HG03460 (cell line): ENCODE results near the gene CRYBB1.

ENCODE experiments used
- ATAC-seq: cut with Tn5 transposase; IDR thresholded peaks from one replicate; pipeline ENCODE4 v1.9.1; 2021; ENCODE audit not compliant: unreplicated experiment

CRYBB1 gene

DNA sequence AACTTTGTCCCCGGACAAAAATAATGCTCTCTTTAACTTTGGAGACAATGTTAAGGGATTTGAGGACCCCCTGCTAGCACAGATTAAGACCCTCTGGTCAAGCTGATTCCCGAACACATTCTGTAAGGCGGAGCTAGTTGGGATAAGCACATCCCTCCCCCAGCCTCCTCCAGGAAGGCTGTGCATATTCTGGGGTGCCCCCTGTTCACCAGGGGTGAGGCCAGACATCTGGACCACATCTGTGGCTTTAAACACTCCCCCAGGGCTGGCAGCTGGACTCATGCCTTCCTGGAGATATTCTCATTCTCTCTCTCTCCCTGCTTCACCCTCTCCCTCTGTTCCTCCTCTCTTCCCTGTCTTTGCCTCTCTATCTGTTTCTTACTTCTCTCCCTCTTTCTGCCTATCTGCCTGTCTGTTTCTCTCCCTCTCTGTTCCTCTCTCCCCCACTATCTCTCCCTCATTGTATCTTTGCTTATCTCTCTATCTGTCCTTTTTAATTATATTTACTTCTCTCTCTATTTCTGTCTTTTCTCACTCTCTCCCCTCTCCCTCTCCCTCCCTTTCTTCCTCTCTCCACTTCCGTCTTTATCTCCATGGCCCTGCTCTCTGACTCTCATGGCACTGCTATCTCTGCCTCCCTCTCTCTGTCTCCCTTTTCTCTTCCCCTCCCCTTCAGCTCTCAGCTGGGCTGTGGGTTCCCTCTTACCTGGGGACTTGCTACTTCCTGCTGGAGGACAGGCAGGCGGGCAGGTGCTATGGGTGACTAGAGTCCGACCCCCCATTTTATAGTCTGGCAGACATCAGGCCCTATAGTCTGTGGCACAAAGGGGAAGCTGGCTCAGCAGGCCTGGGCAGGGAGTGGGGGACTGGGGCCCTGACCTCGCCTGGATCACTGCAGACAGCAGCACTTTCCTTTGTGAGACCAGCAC, at the start of gene CRYBB1:
CRYBB1 (minus strand) TSS at position 757 of the 929 bp plus-strand sequence. CDS start 1,708 bp downstream, outside the sequence.
- no peak for ATAC-seq

DNA sequence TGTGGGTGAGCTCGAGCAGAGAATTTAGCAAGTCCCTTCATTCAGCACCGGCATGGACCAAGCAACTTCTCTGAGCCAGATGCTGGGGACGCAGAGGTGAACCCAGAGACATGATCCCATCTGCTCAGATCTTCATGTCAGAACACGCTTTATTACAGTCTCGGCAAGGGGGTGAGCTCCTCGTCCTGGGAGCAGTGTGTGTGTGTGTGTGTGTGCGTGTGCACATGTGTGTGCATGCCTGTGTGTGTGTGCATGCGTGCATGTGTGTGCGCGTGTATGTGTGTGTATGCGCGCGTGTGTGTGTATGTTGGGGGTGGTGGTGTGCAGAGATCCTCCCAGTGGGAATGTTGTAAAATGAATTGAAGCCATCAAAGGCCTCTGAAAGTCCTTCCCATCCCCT, 49.3 kb upstream of the CRYBB1 start:
- no peak for ATAC-seq

DNA sequence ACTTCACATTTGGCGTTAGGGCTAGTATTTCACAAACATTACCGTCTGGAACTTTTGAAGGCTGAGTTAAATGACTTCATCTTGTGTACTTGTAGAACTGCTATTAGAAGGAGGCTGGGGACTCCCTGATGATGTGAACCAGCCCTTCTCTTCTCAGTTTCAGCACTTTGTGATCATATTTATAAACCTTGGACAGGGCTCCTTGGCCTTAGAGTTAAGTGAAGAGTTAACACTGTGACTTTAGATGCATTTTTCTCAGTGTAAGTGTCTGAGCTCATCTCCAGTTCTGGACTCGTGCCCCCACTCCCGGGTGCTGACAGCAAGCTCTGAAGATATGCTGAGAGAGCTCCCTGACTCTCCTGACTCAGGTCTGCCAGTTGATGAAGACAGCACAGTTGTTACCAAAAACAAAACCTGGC, 48.0 kb upstream of the CRYBB1 start:
- no peak for ATAC-seq

DNA sequence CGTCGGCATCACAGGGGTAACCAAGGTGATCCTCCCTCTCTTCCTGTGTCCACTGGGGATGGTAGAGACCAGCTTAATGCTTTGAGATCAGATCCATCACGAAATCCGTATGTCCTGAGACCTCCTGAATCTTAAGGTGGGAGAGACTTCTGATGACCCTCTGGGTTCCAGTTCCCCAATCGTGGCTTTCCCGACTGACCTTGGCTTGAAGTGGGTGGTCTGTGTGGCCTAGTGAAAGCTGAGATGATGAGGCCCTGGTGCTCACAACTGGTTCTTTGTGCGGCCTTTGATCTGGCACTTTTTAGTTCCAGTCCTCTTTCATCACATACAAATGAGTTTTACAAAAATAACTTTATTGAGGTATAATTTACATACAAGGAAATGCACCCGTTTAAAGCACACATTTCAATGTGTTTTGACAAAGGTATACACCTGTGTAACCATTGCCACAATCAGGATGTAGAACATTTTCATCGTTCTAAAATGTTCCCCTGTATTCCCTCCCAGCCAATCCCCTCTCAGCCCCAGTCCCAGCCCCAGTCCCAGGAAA, 45.6 kb upstream of the CRYBB1 start:
- no peak for ATAC-seq

DNA sequence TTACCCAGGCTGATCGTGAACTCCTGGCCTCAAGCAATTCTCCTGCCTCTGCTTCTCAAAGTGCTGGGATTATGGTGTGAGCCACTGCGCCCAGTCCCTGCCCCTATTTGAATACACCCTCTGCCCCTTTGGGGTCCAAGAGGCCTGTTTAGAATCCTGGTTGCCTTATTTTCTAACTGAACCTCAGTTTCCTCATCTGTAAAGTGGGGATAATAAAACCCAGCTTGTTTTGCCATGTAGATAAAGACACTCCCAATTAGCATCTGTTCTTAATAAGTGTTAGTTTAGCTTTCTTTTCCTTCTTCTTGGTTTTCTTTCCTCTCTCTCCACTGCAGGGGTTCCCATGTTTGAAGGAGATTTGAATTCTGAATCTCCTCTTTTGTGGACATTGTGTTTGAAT, 44.3 kb upstream of the CRYBB1 start:
- no peak for ATAC-seq

DNA sequence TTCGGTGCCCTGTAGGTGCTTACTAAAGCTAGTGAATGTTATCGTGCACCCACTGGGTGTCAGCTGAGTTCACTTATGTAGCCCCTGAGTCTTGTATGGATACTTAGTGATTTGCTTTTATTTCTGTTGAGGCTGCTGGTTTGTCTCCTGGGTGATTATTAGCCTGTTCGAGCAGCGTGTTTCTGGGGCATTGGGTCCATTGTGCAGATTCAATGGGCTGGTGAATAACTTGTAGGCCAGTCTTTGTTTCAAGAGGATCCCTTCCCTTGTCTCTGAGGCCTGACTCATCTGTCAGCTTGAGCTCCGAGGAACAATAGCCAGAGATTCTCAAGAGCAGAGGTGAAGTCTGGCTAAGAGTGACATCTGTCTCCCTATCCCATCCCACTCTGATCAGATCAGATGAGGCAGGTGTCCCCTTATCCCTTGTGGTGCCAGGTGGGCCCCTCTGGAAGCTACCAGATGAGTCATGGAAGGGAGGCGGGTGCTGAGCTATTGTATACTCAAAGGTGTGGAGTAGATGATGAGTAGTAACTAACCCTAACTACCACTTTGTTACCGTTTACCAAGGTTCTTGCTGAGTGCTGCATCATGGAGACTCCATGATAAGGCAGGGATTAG, 43.2 kb upstream of the CRYBB1 start:
- ATAC-seq, result no peak

DNA sequence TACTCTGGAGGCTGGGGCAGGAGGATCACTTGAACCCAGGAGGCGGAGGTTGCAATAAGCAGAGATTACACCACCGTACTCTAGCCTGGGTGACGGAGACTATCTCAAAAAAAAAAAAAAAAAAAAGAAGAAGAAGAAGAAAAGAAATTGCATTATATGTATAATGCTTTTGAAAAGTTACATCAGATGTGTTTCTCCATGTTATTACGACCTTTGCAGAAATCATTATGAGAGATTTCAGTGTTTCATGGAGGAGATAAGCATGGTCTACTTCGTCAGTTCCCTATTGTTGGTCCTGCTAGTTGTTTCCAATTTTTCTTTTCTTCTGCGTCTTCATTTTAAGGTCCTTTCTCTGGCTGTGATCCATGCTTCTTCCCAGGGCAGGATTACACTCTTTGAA, 42.5 kb upstream of the CRYBB1 start:
- no peak for ATAC-seq

DNA sequence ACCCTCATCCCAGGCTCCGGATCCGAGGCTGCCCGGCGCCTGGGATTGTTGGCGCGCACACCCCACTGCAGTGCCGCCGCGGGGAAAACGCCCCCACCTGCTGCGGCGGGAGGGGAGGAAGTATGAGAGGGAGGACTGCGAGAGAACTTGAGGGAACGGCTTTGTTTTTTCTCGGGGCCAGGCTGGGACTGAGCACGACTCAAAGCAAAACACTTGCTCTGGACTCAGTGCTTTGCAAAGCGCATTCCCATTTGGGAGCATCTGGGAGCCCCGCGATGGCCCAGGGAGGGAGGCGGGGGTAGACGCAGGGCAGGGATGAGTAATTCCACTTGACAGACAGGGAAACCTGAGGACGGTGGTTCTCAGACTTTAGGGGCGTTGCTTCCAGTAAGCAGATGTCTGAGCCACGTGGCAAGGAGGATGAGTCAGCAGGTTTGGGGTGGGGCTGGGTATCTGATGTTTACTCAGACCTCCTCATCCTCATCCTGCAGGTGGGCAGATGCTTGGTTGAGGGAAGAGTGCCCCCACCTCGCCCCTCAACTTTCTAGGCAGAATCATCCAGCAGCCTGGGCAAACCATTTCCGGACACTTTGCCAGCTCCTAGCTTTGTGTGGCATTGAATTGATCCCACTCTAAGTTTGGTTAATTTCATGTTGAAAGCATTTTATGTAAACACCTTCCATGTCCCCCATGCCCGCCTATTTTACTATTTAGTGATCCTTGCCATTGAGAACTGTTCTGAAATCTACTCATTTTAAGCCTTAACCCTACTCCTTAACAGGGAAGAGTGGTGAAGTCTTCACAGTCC, 41.0 kb upstream of the CRYBB1 start:
- ATAC-seq, result peak; percentile 46

GRCh38 chr22:26658161-26658560, 40.3 kb upstream of the CRYBB1 start:
- peak; percentile 13 for ATAC-seq

- ATAC-seq, result no peak
Observed at GRCh38 chr22:26656891-26657851, 39.3 kb upstream of the CRYBB1 start, which contains the start of gene MIAT. Gene MIAT (plus strand): TSS chr22:26657588.

GRCh38 chr22:26651815-26652214, 34.0 kb upstream of the CRYBB1 start:
- ATAC-seq, result no peak

DNA sequence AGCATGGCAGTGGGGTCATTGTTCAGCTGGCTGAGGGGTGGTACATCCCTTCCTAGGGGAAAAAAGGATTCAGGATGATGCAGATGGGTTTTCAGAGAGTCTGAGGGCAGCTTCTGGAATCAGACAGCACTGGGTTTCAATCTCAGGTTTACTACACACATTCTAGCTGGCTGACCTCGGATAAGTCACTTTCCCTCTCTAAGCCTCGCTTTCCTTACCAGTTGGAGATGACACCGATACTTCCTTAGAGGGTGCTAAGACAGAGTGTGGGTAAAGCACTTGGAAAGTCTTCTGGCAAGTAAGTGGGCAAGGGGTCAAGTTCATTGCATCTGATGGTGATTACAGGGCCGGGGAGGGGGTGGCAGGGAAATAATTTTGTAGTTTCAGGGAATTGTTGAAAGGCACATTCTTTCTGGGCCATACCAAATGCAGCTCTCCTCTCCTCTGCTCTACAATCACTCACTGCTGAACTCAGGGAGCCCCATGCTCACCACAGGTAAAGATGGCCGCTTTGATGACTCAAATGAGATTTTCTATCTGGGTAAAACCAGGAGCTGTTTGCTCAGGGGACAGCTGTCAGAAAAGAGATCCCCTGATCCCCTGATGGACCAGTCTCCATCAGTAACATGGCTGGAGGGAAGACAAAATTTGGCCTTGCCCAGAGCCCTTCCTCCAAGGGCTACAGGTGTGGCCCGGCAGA, 33.0 kb upstream of the CRYBB1 start:
- no peak for ATAC-seq

DNA sequence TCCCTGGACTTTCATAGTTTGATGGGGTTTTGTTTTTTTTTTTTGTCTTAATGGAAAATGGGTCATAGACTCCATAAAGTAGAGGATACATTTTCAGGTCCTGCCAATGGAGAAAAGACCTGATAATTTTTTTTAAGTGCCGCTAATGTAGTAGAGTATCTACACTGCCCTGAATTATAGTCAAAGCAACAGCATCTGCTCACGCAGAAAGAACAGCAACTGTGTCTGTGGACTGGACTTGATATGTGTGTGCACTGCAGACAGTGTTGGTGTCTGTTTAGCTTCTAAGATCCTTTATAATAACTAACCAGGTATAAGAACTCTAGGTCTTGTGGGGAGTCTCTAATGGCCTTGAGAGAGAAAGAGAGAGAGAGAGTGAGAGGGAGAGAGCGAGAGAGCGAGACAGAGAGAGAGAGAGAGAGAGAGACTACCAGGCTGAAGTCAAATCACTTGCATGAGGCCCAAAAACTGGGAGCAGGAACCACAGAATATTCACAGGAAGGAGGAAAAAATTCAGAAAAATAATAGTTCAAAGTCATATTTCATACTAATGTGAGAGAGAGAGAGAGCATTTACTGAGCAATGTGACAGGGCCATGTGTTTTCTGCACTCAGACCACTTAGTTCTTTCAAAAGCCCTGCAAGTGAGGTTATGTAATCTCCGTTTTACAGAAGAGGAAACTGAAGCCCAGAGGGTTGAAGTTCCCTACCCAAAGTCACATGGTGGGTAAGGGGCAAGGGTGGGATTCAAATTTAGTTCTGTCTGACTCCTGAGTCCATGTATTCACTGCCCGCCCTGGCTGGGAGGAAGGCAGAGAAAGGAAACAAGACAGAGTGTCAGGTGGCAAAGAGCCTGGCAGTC, 30.9 kb upstream of the CRYBB1 start:
- ATAC-seq, result no peak

GRCh38 chr22:26648011-26648497, 30.2 kb upstream of the CRYBB1 start:
- no peak for ATAC-seq

DNA sequence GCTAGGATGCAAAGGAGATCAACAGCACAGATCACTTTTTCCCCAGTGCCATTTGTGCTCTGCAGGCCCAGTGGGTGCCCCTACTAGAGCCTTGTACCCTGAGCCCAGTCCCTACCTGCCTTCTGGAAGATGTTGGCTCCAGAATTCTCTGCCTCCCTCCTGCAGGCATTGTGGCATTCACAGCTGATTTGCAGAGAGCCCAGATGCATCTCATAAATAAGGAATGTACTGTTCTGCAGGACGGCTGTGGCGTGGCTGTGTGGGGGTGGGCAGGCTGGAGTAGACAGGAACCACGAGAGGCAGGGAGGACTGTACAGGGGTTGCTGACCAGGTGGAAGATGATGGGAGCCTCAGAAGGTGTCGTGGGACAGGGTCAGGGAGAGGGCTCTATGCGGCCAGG, 28.3 kb upstream of the CRYBB1 start:
- no peak for ATAC-seq

DNA sequence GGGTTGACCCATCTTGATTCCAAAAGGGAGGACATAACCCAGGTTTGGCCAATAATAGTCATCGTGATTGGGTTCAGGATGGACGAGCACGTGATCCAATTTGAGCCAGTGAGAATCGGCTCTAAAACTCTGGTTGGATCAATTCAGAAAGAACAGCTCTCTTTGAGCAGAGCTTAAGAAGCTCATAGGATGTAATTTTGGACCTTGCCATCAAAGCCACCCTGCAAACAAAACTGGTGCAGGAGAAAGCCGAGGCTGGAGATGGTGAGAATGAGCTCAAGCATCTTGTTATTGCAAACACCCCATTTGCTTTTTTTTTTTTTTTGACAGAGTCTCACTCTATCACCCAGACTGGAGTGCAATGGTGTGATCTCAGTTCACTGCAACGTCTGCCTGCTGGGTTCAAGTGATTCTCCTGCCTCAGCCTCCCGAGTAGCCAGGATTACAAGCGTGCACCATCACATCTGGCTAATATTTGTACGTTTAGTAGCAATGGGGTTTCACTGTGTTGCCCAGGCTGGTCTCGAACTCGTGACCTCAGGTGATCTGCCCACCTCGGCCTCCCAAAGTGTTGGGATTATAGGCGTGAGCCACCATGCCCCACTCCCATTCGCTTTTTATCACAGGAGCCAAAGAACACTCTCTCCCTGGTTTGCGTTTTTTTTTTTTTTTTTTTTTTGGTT, 25.7 kb upstream of the CRYBB1 start:
- ATAC-seq, result no peak
